Measurements from ENCODE around the gene NLK.
A peak's percentile ranks its signal among the peaks of the same experiment; 100 is the strongest.
"Not testable (repeated sequence)": the region's sequence is repeated elsewhere in the genome, so short reads cannot be mapped to it uniquely, and the experiment has no call there.

The NLK gene

GRCh38 chr17:28133562-28133970, 91.1 kb downstream of the NLK start:
- H3K27ac Mint-ChIP-seq = peak overlapping the region in 1 of 2 donors; percentile 10
- peak; percentile 65 for ATAC-seq
- no peak for DNase-seq
- no peak overlapping the region for H3K4me3 Mint-ChIP-seq
- H3K4me1 Mint-ChIP-seq = peaks cover 13% of the 10 kb centered on the region
- no peaks in the 10 kb centered on the region for H3K9me3 Mint-ChIP-seq
- no peaks in the 10 kb centered on the region for H3K27me3 Mint-ChIP-seq

GRCh38 chr17:28136923-28137322, 94.4 kb downstream of the NLK start:
- Mint-ChIP-seq H3K4me3 (no peak overlapping the region), H3K27ac (no peak overlapping the region), H3K4me1 (peaks cover 13% of the 10 kb centered on the region), H3K27me3 (no peaks in the 10 kb centered on the region), H3K9me3 (no peaks in the 10 kb centered on the region)
- no peak for DNase-seq
- no peak for ATAC-seq

DNA sequence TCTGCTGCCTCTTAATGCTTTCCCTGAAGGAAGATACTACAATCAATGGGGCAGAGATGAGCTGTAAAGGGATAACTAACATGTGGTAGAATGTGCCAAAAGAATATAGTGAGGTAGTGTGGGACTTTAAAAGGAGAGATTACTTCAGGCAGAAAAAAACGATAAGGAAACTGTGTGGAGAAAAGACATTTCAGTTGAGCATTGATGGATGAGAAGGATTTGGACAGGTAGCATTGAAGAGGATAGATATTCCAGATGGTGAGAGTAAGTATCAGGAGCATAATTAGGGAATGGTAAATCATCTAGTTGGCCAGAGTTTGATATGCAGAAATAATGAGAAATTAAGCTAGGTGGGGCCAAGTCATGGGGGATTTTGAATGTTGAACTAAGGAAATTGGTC, 97.3 kb downstream of the NLK start:
- H3K4me3 Mint-ChIP-seq = no peak overlapping the region
- no peaks in the 10 kb centered on the region for H3K9me3 Mint-ChIP-seq
- H3K4me1 Mint-ChIP-seq = no peaks in the 10 kb centered on the region
- DNase-seq (no peak), ATAC-seq (no peak)
- H3K27me3 Mint-ChIP-seq = no peaks in the 10 kb centered on the region
- no peak overlapping the region for H3K27ac Mint-ChIP-seq

DNA sequence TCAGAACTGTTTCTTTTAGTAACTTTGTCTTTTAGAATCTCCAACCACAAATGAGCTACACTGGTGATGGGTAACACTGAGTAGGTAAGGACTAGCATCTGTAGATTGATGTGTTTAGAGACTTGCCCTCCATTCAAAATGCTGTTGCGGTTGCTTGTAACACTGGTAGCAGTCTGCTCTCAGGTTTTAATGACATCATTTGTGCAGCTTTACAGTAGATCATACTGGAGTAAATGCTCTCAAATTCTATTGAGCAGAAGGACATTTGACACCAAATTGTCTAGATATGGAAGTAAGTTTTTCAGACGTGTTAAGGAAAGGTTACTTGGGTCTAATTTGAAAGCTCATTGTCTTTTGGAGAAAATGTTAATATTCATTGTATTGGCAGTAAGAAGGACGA, 98.8 kb downstream of the NLK start:
- no peak overlapping the region for H3K4me3 Mint-ChIP-seq

DNA sequence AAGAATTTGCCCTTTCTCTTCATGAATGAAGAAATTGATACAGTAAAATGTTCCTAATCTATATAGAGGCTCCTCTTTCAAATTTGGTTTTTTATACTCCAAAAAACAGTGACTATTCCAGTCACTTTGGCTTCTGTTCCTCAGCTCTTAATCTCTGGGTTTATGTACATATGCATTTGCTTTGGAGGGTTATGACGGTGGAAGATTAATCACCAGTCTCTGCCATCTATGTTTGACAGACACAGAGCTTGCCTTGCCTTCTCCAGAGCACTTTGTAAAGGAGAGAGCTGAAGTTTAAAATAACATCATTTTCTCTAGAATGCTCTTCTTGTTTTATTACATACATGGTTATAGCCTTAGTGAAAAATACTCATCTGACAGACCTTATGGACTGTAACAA, 99.3 kb downstream of the NLK start:
- DNase-seq (no peak), ATAC-seq (no peak)
- Mint-ChIP-seq H3K4me3 (no peak overlapping the region), H3K27me3 (no peaks in the 10 kb centered on the region), H3K4me1 (no peaks in the 10 kb centered on the region), H3K9me3 (no peaks in the 10 kb centered on the region), H3K27ac (no peak overlapping the region)

More for the DNA sequence above, 98.8 kb downstream of the NLK start:
- Mint-ChIP-seq H3K27me3 (no peaks in the 10 kb centered on the region), H3K9me3 (no peaks in the 10 kb centered on the region), H3K27ac (no peak overlapping the region), H3K4me1 (no peaks in the 10 kb centered on the region)
- ATAC-seq = no peak
- DNase-seq = no peak

- ATAC-seq (no peak), DNase-seq (no peak)
- no peaks in the 10 kb centered on the region for H3K27me3 Mint-ChIP-seq
- H3K4me3 Mint-ChIP-seq = no peak overlapping the region
- H3K27ac Mint-ChIP-seq = no peak overlapping the region
- no peaks in the 10 kb centered on the region for H3K9me3 Mint-ChIP-seq
- H3K4me1 Mint-ChIP-seq = no peaks in the 10 kb centered on the region
These were observed 99.8 kb downstream of the NLK start for GRCh38 chr17:28142305-28142704.

- Mint-ChIP-seq H3K4me1 (no peaks in the 10 kb centered on the region), H3K9me3 (no peaks in the 10 kb centered on the region), H3K27me3 (no peaks in the 10 kb centered on the region), H3K27ac (no peak overlapping the region), H3K4me3 (no peak overlapping the region)
- ATAC-seq (no peak), DNase-seq (no peak)
These were observed 101.5 kb downstream of the NLK start for GRCh38 chr17:28144019-28144418.

DNA sequence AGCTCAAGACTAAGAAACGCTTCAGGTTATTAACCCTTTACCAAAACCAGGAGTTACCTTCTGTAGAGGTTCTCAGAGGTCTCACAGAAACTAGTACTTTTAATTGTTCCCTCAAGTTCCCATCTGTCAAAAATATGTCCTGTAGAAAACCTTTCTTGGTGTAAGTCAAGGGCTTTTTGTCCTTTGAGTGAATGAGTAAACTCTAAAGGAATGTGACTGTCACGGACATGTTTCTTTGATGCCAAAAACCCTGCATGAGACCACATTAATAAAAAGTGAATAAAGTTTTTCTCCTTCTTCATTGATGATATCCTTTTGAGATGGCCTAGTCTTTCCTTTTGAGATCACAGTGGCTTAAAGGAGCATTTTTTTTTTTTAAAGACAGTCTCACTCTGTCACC, 102.9 kb downstream of the NLK start:
- H3K4me3 Mint-ChIP-seq = no peak overlapping the region
- no peaks in the 10 kb centered on the region for H3K9me3 Mint-ChIP-seq
- ATAC-seq = no peak
- H3K27ac Mint-ChIP-seq = no peak overlapping the region
- H3K27me3 Mint-ChIP-seq = no peaks in the 10 kb centered on the region
- no peaks in the 10 kb centered on the region for H3K4me1 Mint-ChIP-seq
- no peak for DNase-seq

GRCh38 chr17:28147017-28147416, 104.5 kb downstream of the NLK start:
- Mint-ChIP-seq H3K27me3 (no peaks in the 10 kb centered on the region), H3K4me3 (no peak overlapping the region), H3K9me3 (no peaks in the 10 kb centered on the region), H3K27ac (no peak overlapping the region), H3K4me1 (no peaks in the 10 kb centered on the region)
- DNase-seq (no peak), ATAC-seq (no peak)

GRCh38 chr17:28151001-28151400, 108.5 kb downstream of the NLK start:
- ATAC-seq (no peak), DNase-seq (no peak)
- H3K9me3 Mint-ChIP-seq = no peaks in the 10 kb centered on the region
- H3K27me3 Mint-ChIP-seq = no peaks in the 10 kb centered on the region
- H3K27ac Mint-ChIP-seq = no peak overlapping the region
- no peak overlapping the region for H3K4me3 Mint-ChIP-seq
- H3K4me1 Mint-ChIP-seq = no peaks in the 10 kb centered on the region

DNA sequence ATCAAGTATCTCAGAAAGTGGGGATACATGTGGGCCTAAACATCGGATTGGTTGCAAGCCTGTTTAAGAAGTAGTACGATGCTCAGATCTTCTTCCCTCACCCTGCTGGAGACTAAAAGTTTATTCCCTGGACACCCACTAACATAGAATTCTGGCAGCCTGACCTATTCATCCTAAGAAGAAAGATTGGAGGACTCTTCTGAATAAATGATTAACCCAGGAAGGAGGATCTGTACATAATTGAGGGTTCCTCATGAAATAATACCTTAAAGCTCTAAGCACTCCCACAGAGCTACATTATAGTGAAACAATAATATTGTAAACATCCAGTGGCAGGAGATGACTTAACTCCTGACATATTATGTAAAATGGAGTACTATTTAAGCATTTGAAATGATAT, 111.7 kb downstream of the NLK start:
- Mint-ChIP-seq H3K4me1 (no peaks in the 10 kb centered on the region), H3K27ac (no peak overlapping the region)

DNA sequence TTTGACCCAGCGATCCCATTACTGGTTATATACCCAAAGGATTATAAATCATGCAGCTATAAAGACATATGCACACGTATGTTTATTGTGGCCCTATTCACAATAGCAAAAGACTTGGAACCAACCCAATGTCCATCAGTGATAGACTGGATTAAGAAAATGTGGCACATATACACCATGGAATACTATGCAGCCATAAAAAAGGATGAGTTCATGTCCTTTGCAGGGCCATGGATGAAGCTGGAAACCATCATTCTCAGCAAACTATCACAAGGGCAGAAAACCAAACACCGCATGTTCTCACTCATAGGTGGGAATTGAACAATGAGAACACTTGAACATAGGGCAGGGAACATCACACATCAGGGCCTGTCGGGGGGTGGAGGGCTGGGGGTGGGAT, 112.9 kb downstream of the NLK start:
- DNase-seq, H3K4me3 Mint-ChIP-seq, H3K27ac Mint-ChIP-seq, H3K9me3 Mint-ChIP-seq, H3K4me1 Mint-ChIP-seq, H3K27me3 Mint-ChIP-seq, ATAC-seq: not testable (repeated sequence)

More for the DNA sequence above, 111.7 kb downstream of the NLK start:
- H3K4me3 Mint-ChIP-seq = no peak overlapping the region
- H3K9me3 Mint-ChIP-seq = no peaks in the 10 kb centered on the region
- ATAC-seq (no peak), DNase-seq (no peak)
- H3K27me3 Mint-ChIP-seq = no peaks in the 10 kb centered on the region

- no peak for ATAC-seq
- H3K9me3 Mint-ChIP-seq = no peaks in the 10 kb centered on the region
- no peaks in the 10 kb centered on the region for H3K4me1 Mint-ChIP-seq
- no peaks in the 10 kb centered on the region for H3K27me3 Mint-ChIP-seq
- no peak overlapping the region for H3K4me3 Mint-ChIP-seq
- H3K27ac Mint-ChIP-seq = no peak overlapping the region
- DNase-seq = no peak
These were observed 116.5 kb downstream of the NLK start for GRCh38 chr17:28159004-28159403.

- Mint-ChIP-seq H3K4me3 (no peak overlapping the region), H3K27ac (no peak overlapping the region), H3K27me3 (no peaks in the 10 kb centered on the region), H3K4me1 (no peaks in the 10 kb centered on the region), H3K9me3 (no peaks in the 10 kb centered on the region)
- DNase-seq = no peak
- ATAC-seq = no peak
These were observed 117.4 kb downstream of the NLK start for GRCh38 chr17:28159924-28160323.

DNA sequence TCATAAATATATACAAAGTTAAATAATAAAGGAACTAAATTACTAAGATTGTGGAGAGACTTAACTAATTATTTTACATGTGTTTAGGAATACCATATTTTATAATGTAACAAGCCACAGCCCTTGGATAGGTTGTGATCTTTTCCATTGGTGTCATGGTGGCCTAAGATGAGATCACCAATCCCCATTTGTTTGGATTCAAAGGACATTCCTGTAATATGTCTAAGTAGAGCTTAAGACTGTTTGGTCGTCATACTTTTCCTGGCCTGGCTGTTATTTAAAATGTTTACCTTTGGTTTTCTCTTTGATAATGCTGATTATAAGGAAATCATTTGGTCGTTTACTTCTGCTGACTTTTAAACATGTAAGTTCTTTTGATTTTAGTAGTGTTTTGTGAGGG, 118.1 kb downstream of the NLK start:
- no peaks in the 10 kb centered on the region for H3K27me3 Mint-ChIP-seq
- no peak overlapping the region for H3K4me3 Mint-ChIP-seq
- no peak for DNase-seq
- H3K27ac Mint-ChIP-seq = no peak overlapping the region
- no peak for ATAC-seq
- H3K4me1 Mint-ChIP-seq = no peaks in the 10 kb centered on the region
- no peaks in the 10 kb centered on the region for H3K9me3 Mint-ChIP-seq

DNA sequence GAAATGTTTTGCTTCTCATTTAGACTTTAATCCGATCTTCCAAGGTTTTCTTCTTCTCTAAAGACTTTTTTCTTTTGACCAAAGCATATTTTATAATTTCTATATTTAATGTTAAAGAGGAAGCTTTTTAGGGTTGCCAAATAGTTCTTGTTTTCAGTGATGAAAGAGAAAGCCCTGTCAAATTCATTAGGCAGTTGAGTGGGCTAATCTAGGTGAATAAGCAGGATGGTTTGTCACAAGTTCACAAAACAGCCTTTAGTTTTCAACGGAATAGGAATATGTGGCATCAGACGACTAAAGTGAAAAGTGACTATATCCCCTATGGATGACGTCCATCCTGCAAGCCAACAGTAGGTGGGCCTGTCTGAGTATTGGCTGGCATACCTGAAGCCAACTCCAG, 118.8 kb downstream of the NLK start:
- no peak for ATAC-seq
- H3K4me3 Mint-ChIP-seq = no peak overlapping the region
- H3K9me3 Mint-ChIP-seq = no peaks in the 10 kb centered on the region
- DNase-seq = no peak
- H3K4me1 Mint-ChIP-seq = no peaks in the 10 kb centered on the region
- H3K27ac Mint-ChIP-seq = no peak overlapping the region
- no peaks in the 10 kb centered on the region for H3K27me3 Mint-ChIP-seq

GRCh38 chr17:28166478-28166877, 124.0 kb downstream of the NLK start:
- Mint-ChIP-seq H3K27ac (no peak overlapping the region), H3K4me1 (no peaks in the 10 kb centered on the region), H3K27me3 (no peaks in the 10 kb centered on the region), H3K4me3 (no peak overlapping the region), H3K9me3 (no peaks in the 10 kb centered on the region)
- DNase-seq = no peak
- no peak for ATAC-seq
